ENCODE results near the gene RAD21L1. TPM values are rescaled to one million over a fixed set of nuclear protein-coding genes. Genes with fewer than 3 reads are reported as not detected.

Gene RAD21L1
- total RNA-seq, 1 experiment from 2014 or later = not detected

DNA sequence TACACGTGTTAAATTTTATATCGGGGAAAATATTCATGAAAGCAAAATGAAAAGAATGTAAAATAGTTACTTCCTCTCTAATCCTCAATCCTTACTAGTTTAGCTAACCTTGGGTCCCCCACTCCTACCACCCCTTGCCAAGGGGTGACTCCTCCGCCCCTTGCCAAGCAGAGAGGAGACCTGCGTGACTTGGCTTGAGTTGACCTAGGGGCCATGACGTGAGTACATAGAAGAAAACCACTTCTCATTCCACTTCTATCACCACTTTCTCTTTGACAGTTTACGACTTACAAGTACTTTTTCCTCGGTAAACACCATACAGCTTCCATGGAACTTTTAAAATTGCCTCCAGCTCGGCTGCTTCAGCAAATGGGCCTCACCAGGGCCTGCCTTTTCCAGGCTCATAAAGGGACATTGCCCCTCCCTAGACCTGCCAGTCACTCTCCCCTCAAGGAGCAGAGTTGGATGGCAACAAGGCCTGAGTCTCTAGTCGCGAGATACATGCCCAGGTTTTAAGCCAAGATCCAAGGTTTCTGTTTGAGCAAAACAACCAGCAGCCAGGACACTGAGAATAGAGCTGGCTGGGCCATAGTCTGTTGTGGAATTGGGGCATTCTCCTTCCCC is 73.2 kb downstream of the RAD21L1 start:
- Histone ChIP-seq H3K4me3 (ENCODE audit: low read depth, low read length) (no peak overlapping the region), H3K9me3 (no peaks in the 10 kb centered on the region), H3K27me3 (replicated peaks; ENCODE audit: control insufficient read depth, insufficient read depth, low read length) (no peaks in the 10 kb centered on the region), H3K36me3 (ENCODE audit: control insufficient read depth, insufficient read depth, low read length) (no peaks in the 10 kb centered on the region), H3K4me1 (no peaks in the 10 kb centered on the region)
- no peak overlapping the region for H3K27ac Mint-ChIP-seq (ENCODE audit: unreplicated experiment)
- CTCF ChIA-PET = no interaction called here
- H3K9me3 Mint-ChIP-seq (ENCODE audit: unreplicated experiment) = no peaks in the 10 kb centered on the region
- no TSS peak for BruUV-seq (replicated peaks)
- H3K36me3 Mint-ChIP-seq (ENCODE audit: insufficient read depth, unreplicated experiment) = no peaks in the 10 kb centered on the region
- H3K4me3 Mint-ChIP-seq (ENCODE audit: unreplicated experiment) = no peak overlapping the region
- POLR2A ChIA-PET = no interaction called here
- no peak for DNase-seq
- H3K27me3 Mint-ChIP-seq (ENCODE audit: insufficient read depth, unreplicated experiment) = peaks cover 8% of the 10 kb centered on the region
- intact Hi-C loops (cut with micrococcal nuclease; ENCODE audit: unreplicated experiment) = no loop called here
- no peak for TF ChIP-seq CTCF (IDR thresholded peaks at IDR 0.05; ENCODE audit: insufficient read depth in 1 of 2, low read depth in 1 of 2, low read length in 1 of 2, severe bottlenecking in 1 of 2, unreplicated experiment in 1 of 2)
- no peaks in the 10 kb centered on the region for H3K4me1 Mint-ChIP-seq (ENCODE audit: low read depth, unreplicated experiment)

DNA sequence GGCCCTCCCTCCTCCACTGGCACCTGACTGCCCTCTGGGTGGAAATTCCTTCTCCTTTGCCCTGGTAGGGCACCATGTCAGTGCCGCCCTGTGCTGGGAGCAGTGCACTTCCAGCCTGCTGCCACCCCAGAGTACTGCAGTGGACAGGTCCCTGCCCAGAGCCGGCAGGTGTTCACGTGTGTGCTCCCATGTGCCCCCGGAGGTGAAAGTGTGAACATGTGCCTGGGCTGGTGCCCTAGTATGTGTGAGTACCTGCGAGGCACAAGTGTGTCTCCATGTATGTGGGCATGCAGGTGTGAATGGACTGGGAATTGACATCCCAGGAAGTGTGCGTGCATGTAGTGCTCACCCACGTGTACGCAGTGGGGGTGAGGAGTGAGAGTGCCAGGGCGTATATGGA is 73.7 kb downstream of the RAD21L1 start:
- DNase-seq = peak; percentile 56 to 64
- intact Hi-C loops (cut with micrococcal nuclease; ENCODE audit: unreplicated experiment) = no loop called here
- Histone ChIP-seq H3K36me3 (ENCODE audit: control insufficient read depth, insufficient read depth, low read length) (no peaks in the 10 kb centered on the region), H3K4me1 (no peaks in the 10 kb centered on the region), H3K4me3 (ENCODE audit: low read depth, low read length) (no peak overlapping the region), H3K27me3 (replicated peaks; ENCODE audit: control insufficient read depth, insufficient read depth, low read length) (no peaks in the 10 kb centered on the region), H3K9me3 (no peaks in the 10 kb centered on the region)
- no TSS peak for BruUV-seq (replicated peaks)
- peak; percentile 23 to 42 for TF ChIP-seq CTCF (IDR thresholded peaks at IDR 0.05; ENCODE audit: insufficient read depth in 1 of 2, low read depth in 1 of 2, low read length in 1 of 2, severe bottlenecking in 1 of 2, unreplicated experiment in 1 of 2)
- ChIA-PET CTCF (no interaction called here), POLR2A (no interaction called here)
- Mint-ChIP-seq H3K27me3 (ENCODE audit: insufficient read depth, unreplicated experiment) (peaks cover 8% of the 10 kb centered on the region), H3K9me3 (ENCODE audit: unreplicated experiment) (no peaks in the 10 kb centered on the region), H3K4me1 (ENCODE audit: low read depth, unreplicated experiment) (no peaks in the 10 kb centered on the region), H3K4me3 (ENCODE audit: unreplicated experiment) (no peak overlapping the region), H3K36me3 (ENCODE audit: insufficient read depth, unreplicated experiment) (no peaks in the 10 kb centered on the region), H3K27ac (ENCODE audit: unreplicated experiment) (no peak overlapping the region)

- ChIA-PET CTCF (no interaction called here), POLR2A (no interaction called here)
- H3K9me3 ChIP-seq = no peaks in the 10 kb centered on the region
- Mint-ChIP-seq H3K27ac (ENCODE audit: unreplicated experiment) (no peak overlapping the region), H3K4me3 (ENCODE audit: unreplicated experiment) (no peak overlapping the region), H3K4me1 (ENCODE audit: low read depth, unreplicated experiment) (no peaks in the 10 kb centered on the region), H3K9me3 (ENCODE audit: unreplicated experiment) (no peaks in the 10 kb centered on the region), H3K36me3 (ENCODE audit: insufficient read depth, unreplicated experiment) (no peaks in the 10 kb centered on the region), H3K27me3 (ENCODE audit: insufficient read depth, unreplicated experiment) (peaks cover 8% of the 10 kb centered on the region)
- DNase-seq = no peak
- no TSS peak for BruUV-seq (replicated peaks)
- intact Hi-C loops (cut with micrococcal nuclease; ENCODE audit: unreplicated experiment) = no loop called here
- H3K4me3 ChIP-seq (ENCODE audit: low read depth, low read length) = no peak overlapping the region
- no peak for TF ChIP-seq CTCF (IDR thresholded peaks at IDR 0.05; ENCODE audit: insufficient read depth in 1 of 2, low read depth in 1 of 2, low read length in 1 of 2, severe bottlenecking in 1 of 2, unreplicated experiment in 1 of 2)
- no peaks in the 10 kb centered on the region for H3K36me3 ChIP-seq (ENCODE audit: control insufficient read depth, insufficient read depth, low read length)
- no peaks in the 10 kb centered on the region for H3K27me3 ChIP-seq (replicated peaks; ENCODE audit: control insufficient read depth, insufficient read depth, low read length)
- H3K4me1 ChIP-seq = no peaks in the 10 kb centered on the region
Measured at GRCh38 chr20:1300083-1300840, 74.4 kb downstream of the RAD21L1 start.

All from Caco-2 (cell line).